ENCODE results near the gene CLRN1.

CLRN1 gene

DNA sequence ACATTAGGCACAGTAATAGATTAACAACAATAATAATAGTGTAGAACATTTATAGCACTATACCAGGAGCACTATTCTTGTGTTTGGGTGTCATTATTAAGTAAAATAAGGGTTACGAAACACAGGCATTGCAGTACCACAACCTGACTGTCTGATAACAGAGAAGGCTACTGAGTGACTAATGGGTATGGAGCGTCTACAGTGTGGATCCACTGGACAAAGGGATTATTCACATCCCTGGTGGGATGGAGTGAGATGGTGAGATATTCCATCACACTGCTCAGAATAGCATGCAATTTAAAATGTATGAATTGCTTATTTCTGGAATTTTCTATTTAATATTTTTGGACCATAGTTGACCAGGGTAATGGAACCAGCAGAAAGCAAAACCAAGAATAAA lies 85.5 kb downstream of the CLRN1 start:
- H3K27me3 ChIP-seq, result no peaks in the 10 kb centered on the region
- H3K27ac ChIP-seq, result no peak overlapping the region
- TF ChIP-seq, protein P1, sequence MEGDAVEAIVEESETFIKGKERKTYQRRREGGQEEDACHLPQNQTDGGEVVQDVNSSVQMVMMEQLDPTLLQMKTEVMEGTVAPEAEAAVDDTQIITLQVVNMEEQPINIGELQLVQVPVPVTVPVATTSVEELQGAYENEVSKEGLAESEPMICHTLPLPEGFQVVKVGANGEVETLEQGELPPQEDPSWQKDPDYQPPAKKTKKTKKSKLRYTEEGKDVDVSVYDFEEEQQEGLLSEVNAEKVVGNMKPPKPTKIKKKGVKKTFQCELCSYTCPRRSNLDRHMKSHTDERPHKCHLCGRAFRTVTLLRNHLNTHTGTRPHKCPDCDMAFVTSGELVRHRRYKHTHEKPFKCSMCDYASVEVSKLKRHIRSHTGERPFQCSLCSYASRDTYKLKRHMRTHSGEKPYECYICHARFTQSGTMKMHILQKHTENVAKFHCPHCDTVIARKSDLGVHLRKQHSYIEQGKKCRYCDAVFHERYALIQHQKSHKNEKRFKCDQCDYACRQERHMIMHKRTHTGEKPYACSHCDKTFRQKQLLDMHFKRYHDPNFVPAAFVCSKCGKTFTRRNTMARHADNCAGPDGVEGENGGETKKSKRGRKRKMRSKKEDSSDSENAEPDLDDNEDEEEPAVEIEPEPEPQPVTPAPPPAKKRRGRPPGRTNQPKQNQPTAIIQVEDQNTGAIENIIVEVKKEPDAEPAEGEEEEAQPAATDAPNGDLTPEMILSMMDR (IDR thresholded peaks at IDR 0.05), result no peak
- no peaks in the 10 kb centered on the region for H3K36me3 ChIP-seq
- H3K4me1 ChIP-seq (ENCODE audit: control insufficient read depth in 1 of 2, insufficient read depth in 1 of 2, low read depth in 1 of 2, low read length in 1 of 2), result peaks cover 74 to 76% of the 10 kb centered on the region in 2 experiments
- no peaks in the 10 kb centered on the region for H3K9me3 ChIP-seq
- H3K4me3 ChIP-seq (ENCODE audit: low read depth in 1 of 2, low read length in 1 of 2), result no peak overlapping the region

DNA sequence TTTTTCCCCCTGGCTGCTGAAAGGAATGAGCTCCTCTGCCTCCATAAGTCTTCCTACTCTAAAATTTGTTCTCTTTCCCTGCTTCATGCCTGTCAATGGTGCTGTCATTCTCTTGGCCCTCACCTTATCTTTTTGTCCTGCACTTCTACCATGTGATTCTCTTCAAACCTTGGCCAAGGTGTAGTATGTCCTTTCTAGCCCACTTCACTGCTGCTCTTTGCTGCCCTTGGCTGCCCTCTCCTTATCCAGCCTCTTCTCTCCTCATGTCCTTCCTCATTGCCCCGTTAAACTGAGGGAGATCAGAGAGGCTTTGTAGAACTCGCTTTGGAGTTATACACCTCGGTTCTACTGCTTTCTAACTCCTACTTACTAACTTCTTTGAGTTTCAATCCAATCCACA lies 87.0 kb downstream of the CLRN1 start:
- Histone ChIP-seq H3K27me3 (no peaks in the 10 kb centered on the region), H3K4me1 (ENCODE audit: control insufficient read depth in 1 of 2, insufficient read depth in 1 of 2, low read depth in 1 of 2, low read length in 1 of 2) (peaks cover 66 to 67% of the 10 kb centered on the region in 2 experiments), H3K27ac (peak overlapping the region; percentile 58), H3K4me3 (ENCODE audit: low read depth in 1 of 2, low read length in 1 of 2) (no peak overlapping the region), H3K9me3 (no peaks in the 10 kb centered on the region), H3K36me3 (no peaks in the 10 kb centered on the region)
- TF ChIP-seq, protein P1 (IDR thresholded peaks at IDR 0.05), result no peak

DNA sequence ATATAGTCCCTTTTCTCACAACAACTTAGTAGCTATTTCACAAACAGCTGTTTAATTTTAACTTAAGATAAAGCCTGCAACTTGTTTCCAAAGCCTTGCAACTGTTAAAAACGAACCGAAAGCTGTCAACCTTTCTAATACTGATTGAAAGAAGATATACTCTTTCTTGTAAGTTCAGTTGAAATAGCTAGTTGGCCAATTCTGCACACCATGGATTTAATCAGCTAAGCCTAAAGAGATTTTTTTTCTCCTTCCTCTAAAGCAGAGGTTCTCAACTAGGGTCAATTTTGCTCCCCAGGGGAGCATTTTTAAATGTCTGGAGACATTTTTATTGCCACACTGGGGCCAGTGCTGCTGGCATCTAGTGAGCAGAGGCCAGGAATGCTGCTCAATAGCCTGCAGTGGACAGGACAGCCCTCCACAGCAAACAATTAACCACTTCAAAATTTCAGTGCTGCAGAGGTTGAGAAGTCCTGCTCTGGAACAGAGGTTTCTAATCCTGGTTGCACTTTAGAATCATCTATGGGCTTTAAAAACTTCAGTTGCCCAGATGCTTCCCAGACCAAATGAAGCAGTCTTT lies 93.4 kb downstream of the CLRN1 start:
- Histone ChIP-seq H3K9me3 (no peaks in the 10 kb centered on the region), H3K36me3 (no peaks in the 10 kb centered on the region), H3K27ac (no peak overlapping the region), H3K4me1 (ENCODE audit: control insufficient read depth in 1 of 2, insufficient read depth in 1 of 2, low read depth in 1 of 2, low read length in 1 of 2) (peaks cover 43 to 66% of the 10 kb centered on the region in 2 experiments), H3K4me3 (ENCODE audit: low read depth in 1 of 2, low read length in 1 of 2) (no peak overlapping the region), H3K27me3 (no peaks in the 10 kb centered on the region)
- TF ChIP-seq, protein P1 (IDR thresholded peaks at IDR 0.05), result no peak

DNA sequence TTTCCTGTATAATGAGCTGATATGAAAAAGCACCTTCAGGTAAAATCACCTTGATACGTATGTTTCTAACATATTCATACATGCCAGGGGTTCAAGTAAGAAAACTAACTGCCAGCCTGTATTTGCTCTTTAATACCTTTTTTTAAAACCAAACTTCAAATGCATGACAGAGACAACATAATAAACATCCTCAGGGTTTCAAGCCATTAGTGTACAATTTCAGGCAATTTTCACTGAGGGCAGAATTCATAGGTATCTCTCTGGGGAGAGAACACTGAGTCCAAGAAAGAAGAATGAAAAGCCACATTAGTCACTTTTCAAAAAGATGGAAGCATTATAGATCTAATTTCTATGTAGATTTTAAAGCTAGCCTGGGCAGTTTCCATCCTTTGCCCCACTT lies 94.2 kb downstream of the CLRN1 start:
- Histone ChIP-seq H3K4me3 (ENCODE audit: low read depth in 1 of 2, low read length in 1 of 2) (no peak overlapping the region), H3K9me3 (no peaks in the 10 kb centered on the region), H3K27ac (no peak overlapping the region), H3K4me1 (ENCODE audit: control insufficient read depth in 1 of 2, insufficient read depth in 1 of 2, low read depth in 1 of 2, low read length in 1 of 2) (peaks cover 43 to 66% of the 10 kb centered on the region in 2 experiments), H3K36me3 (no peaks in the 10 kb centered on the region), H3K27me3 (no peaks in the 10 kb centered on the region)
- TF ChIP-seq, protein P1 (IDR thresholded peaks at IDR 0.05), result no peak

DNA sequence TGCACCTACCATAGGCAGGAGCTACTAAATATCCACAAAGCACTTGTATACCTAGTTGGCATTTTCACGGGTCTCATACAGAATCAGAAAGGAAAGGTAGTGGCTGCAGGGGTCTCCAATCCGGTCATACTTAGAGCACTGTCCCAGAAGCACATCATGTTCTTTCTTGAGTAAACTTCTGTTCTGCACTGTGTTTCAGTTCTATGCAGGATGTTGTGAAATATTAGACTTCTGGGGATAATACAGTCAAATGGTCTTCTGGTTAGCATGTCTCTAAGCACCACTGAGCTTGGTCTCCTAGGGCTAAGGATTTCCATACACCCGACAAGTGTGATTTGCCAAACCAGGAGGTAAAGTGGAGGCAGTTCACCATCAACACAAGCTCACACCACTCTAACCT lies 95.2 kb downstream of the CLRN1 start:
- peak overlapping the region; percentile 71 for H3K27ac ChIP-seq
- H3K9me3 ChIP-seq, result no peaks in the 10 kb centered on the region
- TF ChIP-seq, protein P1 (IDR thresholded peaks at IDR 0.05), result no peak
- H3K27me3 ChIP-seq, result no peaks in the 10 kb centered on the region
- no peaks in the 10 kb centered on the region for H3K36me3 ChIP-seq
- H3K4me3 ChIP-seq (ENCODE audit: low read depth in 1 of 2, low read length in 1 of 2), result peak overlapping the region in 1 of 2 experiments; percentile 3
- peaks cover 43 to 70% of the 10 kb centered on the region in 2 experiments for H3K4me1 ChIP-seq (ENCODE audit: control insufficient read depth in 1 of 2, insufficient read depth in 1 of 2, low read depth in 1 of 2, low read length in 1 of 2)
